ENCODE data around the gene CELSR2.

DNA sequence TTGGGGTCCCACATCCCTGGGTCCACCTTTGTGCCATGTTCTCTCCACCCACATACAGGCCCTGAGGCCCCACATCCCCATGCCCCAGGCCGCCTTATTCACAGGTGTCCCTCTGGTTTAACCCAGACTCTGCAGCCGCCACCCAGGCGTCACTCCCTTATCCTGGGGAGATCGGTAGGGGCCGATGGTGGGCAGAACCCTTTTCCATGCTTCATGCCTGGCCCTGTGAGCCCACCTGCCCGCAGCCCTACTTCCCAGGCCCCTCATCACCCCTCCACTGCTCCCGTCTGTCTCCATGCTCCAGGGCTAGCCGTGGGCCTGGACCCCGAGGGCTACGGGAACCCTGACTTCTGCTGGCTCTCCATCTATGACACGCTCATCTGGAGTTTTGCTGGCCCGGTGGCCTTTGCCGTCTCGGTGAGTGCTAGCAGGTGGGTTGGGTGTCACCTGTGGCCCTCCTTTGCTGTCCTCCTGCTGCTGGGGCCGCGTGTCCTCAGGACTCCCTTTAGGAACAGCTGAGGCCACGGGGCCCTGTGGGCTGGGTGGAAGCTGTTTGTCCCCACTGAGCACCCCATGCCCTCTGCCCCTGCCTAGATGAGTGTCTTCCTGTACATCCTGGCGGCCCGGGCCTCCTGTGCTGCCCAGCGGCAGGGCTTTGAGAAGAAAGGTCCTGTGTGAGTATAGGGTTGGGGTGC lies 21.4 kb downstream of the CELSR2 start:
- TF ChIP-seq, protein P1, sequence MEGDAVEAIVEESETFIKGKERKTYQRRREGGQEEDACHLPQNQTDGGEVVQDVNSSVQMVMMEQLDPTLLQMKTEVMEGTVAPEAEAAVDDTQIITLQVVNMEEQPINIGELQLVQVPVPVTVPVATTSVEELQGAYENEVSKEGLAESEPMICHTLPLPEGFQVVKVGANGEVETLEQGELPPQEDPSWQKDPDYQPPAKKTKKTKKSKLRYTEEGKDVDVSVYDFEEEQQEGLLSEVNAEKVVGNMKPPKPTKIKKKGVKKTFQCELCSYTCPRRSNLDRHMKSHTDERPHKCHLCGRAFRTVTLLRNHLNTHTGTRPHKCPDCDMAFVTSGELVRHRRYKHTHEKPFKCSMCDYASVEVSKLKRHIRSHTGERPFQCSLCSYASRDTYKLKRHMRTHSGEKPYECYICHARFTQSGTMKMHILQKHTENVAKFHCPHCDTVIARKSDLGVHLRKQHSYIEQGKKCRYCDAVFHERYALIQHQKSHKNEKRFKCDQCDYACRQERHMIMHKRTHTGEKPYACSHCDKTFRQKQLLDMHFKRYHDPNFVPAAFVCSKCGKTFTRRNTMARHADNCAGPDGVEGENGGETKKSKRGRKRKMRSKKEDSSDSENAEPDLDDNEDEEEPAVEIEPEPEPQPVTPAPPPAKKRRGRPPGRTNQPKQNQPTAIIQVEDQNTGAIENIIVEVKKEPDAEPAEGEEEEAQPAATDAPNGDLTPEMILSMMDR (conservative IDR thresholded peaks at IDR 0.05; ENCODE audit: low read length), result no peak
- TF ChIP-seq EZH2phosphoT487 (IDR thresholded peaks at IDR 0.05; ENCODE audit: borderline replicate concordance, low read depth, low read length), result no peak

Measured in OCI-LY7 (cell line).